GM23338 (cell line): ENCODE data around the gene ESRRA. TPM values are rescaled to one million over a fixed set of nuclear protein-coding genes. Genes with fewer than 3 reads are reported as not detected.
A peak's percentile ranks its signal among the peaks of the same experiment; 100 is the strongest.

Source experiments
- ATAC-seq: fragments of 200-7000 bp; cut with Tn5 transposase; 3 replicates; pipeline ENCODE4 v1.9.1; 2020
- DNase-seq: peaks from one replicate; pipeline ENCODE4 v3.0.0-alpha.2; 2015; ENCODE audit warnings: low spot score
- H2AFZ ChIP-seq: fragments of 200-600 bp; sonication (generic); 2 replicates; pipeline ENCODE4 v1.8.0; 2016; ENCODE audit warnings: antibody characterized with exemption, mild to moderate bottlenecking, moderate library complexity
- H3F3A ChIP-seq: fragments of 200-600 bp; sonication (generic); replicated peaks from 2 replicates; pipeline ENCODE4 v1.8.0; 2017; ENCODE audit warnings: antibody characterized with exemption, mixed run types, low read depth
- H3K27ac ChIP-seq: fragments of 200-600 bp; sonication (generic); 2 replicates; pipeline ENCODE4 v1.6.1; 2016; ENCODE audit warnings: low read depth
- H3K27me3 ChIP-seq: fragments of 200-600 bp; sonication (generic); 2 replicates; pipeline ENCODE4 v1.8.0; 2016; ENCODE audit warnings: mild to moderate bottlenecking, mixed run types, moderate library complexity; ENCODE audit not compliant: insufficient read depth
- H3K36me3 ChIP-seq: fragments of 200-600 bp; sonication (generic); 2 replicates; pipeline ENCODE4 v1.8.0; 2016; ENCODE audit warnings: mild to moderate bottlenecking; ENCODE audit not compliant: insufficient read depth
- H3K4me1 ChIP-seq: fragments of 200-600 bp; sonication (generic); 2 replicates; pipeline ENCODE4 v1.8.0; 2016; ENCODE audit warnings: mild to moderate bottlenecking, moderate library complexity; ENCODE audit not compliant: insufficient read depth
- H3K4me2 ChIP-seq: fragments of 200-600 bp; sonication (generic); 2 replicates; pipeline ENCODE4 v1.7.1; 2017; ENCODE audit warnings: mixed run types
- H3K4me3 ChIP-seq: fragments of 200-600 bp; sonication (generic); 2 replicates; pipeline ENCODE4 v1.6.1; 2016; ENCODE audit warnings: mixed run types
- H3K79me2 ChIP-seq: fragments of 200-600 bp; sonication (generic); replicated peaks from 2 replicates; pipeline ENCODE4 v1.8.0; 2017; ENCODE audit warnings: mild to moderate bottlenecking; ENCODE audit not compliant: insufficient read depth
- H3K9me2 ChIP-seq: fragments of 200-600 bp; sonication (generic); 2 replicates; pipeline ENCODE4 v1.8.0; 2017; ENCODE audit not compliant: insufficient read depth
- H4K20me1 ChIP-seq: fragments of 200-600 bp; sonication (generic); replicated peaks from 2 replicates; pipeline ENCODE4 v1.8.0; 2017; ENCODE audit warnings: mild to moderate bottlenecking; ENCODE audit not compliant: insufficient read depth
- H3K27ac Mint-ChIP-seq: 2 replicates; pipeline ENCODE4 v1.8.0; 2020; ENCODE audit warnings: inconsistent platforms, mild to moderate bottlenecking, moderate library complexity, mixed read lengths
- H3K27me3 Mint-ChIP-seq: 3 replicates; pipeline ENCODE4 v1.8.0; 2022; ENCODE audit warnings: low read depth, mild to moderate bottlenecking, moderate library complexity, mixed read lengths, inconsistent platforms; ENCODE audit not compliant: insufficient read depth, poor library complexity
- H3K36me3 Mint-ChIP-seq: 3 replicates; pipeline ENCODE4 v1.8.0; 2021; ENCODE audit warnings: low read depth, mild to moderate bottlenecking, inconsistent platforms, moderate library complexity, mixed read lengths
- H3K4me1 Mint-ChIP-seq: 3 replicates; pipeline ENCODE4 v1.8.0; 2020; ENCODE audit warnings: mild to moderate bottlenecking, inconsistent platforms, mixed read lengths
- H3K4me3 Mint-ChIP-seq: 3 replicates; pipeline ENCODE4 v1.8.0; 2021; ENCODE audit warnings: moderate library complexity, mild to moderate bottlenecking, inconsistent platforms, mixed read lengths
- H3K9me3 Mint-ChIP-seq: 3 replicates; pipeline ENCODE4 v1.8.0; 2020; ENCODE audit warnings: moderate library complexity, mild to moderate bottlenecking, inconsistent platforms, mixed read lengths
- CREB1 ChIP-seq: fragments of 250-450 bp; sonication (Bioruptor Pico); IDR thresholded peaks from 2 replicates; pipeline ENCODE4 v1.5.0; 2020; ENCODE audit warnings: low read depth, mild to moderate bottlenecking, moderate library complexity
- CTCF ChIP-seq, 2 experiments: fragments of 200-600 bp in 1 of 2; sonication (generic) in 1 of 2; conservative IDR thresholded peaks; 2 replicates each; pipeline versions ENCODE4 v1.5.1 to v1.6.1; 2016 to 2017; ENCODE audit warnings: antibody characterized with exemption in 2 of 2, low read depth in 2 of 2, mild to moderate bottlenecking in 2 of 2, moderate library complexity in 1 of 2
- ETS1 ChIP-seq: IDR thresholded peaks from 2 replicates; pipeline ENCODE4 v1.6.1; 2016; ENCODE audit warnings: antibody characterized with exemption
- EZH2 ChIP-seq: fragments of 200-600 bp; sonication (generic); IDR thresholded peaks from one replicate; pipeline ENCODE4 v1.8.0; 2017; ENCODE audit warnings: antibody characterized with exemption, mild to moderate bottlenecking, low read depth; ENCODE audit not compliant: unreplicated experiment
- EZH2phosphoT487 ChIP-seq: fragments of 200-600 bp; sonication (generic); IDR thresholded peaks from one replicate; pipeline ENCODE4 v1.8.1; 2018; ENCODE audit warnings: antibody characterized with exemption; ENCODE audit not compliant: unreplicated experiment
- JUNB ChIP-seq: IDR thresholded peaks from one replicate; pipeline ENCODE4 v1.6.1; 2016; ENCODE audit warnings: antibody characterized with exemption; ENCODE audit not compliant: unreplicated experiment
- NANOG ChIP-seq: IDR thresholded peaks from 2 replicates; pipeline ENCODE4 v1.6.1; 2016; ENCODE audit warnings: antibody characterized with exemption, borderline replicate concordance
- POLR2AphosphoS5 ChIP-seq: IDR thresholded peaks from 2 replicates; pipeline ENCODE4 v1.6.1; 2016; ENCODE audit warnings: antibody characterized with exemption, low read depth
- REST ChIP-seq: IDR thresholded peaks from one replicate; pipeline ENCODE4 v1.6.1; 2018; ENCODE audit warnings: antibody characterized with exemption; ENCODE audit not compliant: unreplicated experiment
- STAT1 ChIP-seq: IDR thresholded peaks from one replicate; pipeline ENCODE4 v1.6.1; 2016; ENCODE audit warnings: antibody characterized with exemption; ENCODE audit not compliant: unreplicated experiment
- ZNF114 ChIP-seq: fragments of 250-450 bp; sonication (Bioruptor Pico); IDR thresholded peaks from 2 replicates; pipeline ENCODE4 v1.5.0; 2020; ENCODE audit warnings: mild to moderate bottlenecking, moderate library complexity
- ZNF331 ChIP-seq: fragments of 250-450 bp; sonication (Bioruptor Pico); IDR thresholded peaks from 2 replicates; pipeline ENCODE4 v1.5.0; 2020; ENCODE audit warnings: low read depth, mild to moderate bottlenecking, moderate library complexity
- polyA plus RNA-seq: library from polyadenylated mRNA; unstranded; fragments of >200 nt; fragmentation: Nextera tagmentation; extraction: Ambion mirVana; gene quantifications from 2 replicates; pipeline ENCODE4 v1.2.1, GENCODE V29; 2016
- total RNA-seq: library from RNA; depleted of rRNA; stranded (reverse); fragments of >200 nt; shearing (Covaris generic); gene quantifications from 2 replicates; pipeline ENCODE4 v1.2.3, GENCODE V29; 2014

ESRRA gene
- total and polyA plus RNA-seq, 2 experiments from 2014 or later: 13.7 to 55.1 TPM

- Histone ChIP-seq H3K4me1 (peaks cover 17% of the 10 kb centered on the region), H4K20me1 (no peaks in the 10 kb centered on the region; the same call in 1 of the 2 replicates), H3K9me2 (no peaks in the 10 kb centered on the region), H3K4me2 (no peak overlapping the region), H3K4me3 (no peak overlapping the region), H2AFZ (no peak overlapping the region), H3K79me2 (peaks cover 16% of the 10 kb centered on the region), H3K27ac (no peak overlapping the region), H3F3A (0 out of 2 replicates have a peak, but pooled peaks cover 8% of the 10 kb centered on the region), H3K27me3 (no peaks in the 10 kb centered on the region), H3K36me3 (peaks cover 3% of the 10 kb centered on the region; the same call in 1 of the 2 replicates)
- peaks cover 38% of the 10 kb centered on the region for H3K36me3 Mint-ChIP-seq
- no peak overlapping the region for H3K27ac Mint-ChIP-seq
- H3K27me3 Mint-ChIP-seq: peaks cover 21% of the 10 kb centered on the region
- no peaks in the 10 kb centered on the region; the same call in 1 of the 3 replicates for H3K9me3 Mint-ChIP-seq
- ATAC-seq (no peak), DNase-seq (no peak)
- H3K4me1 Mint-ChIP-seq: peaks cover 27% of the 10 kb centered on the region
- peak overlapping the region; percentile 98; the same call in 2 of the 3 replicates for H3K4me3 Mint-ChIP-seq
- TF ChIP-seq POLR2AphosphoS5 (no peak), ETS1 (no peak), CTCF (conservative IDR thresholded peaks at IDR 0.05; ENCODE audit: low read depth in 2 of 2) (no peak), NANOG (no peak), CREB1 (CRISPR knock-in tag) (no peak), EZH2phosphoT487 (no peak), STAT1 (no peak), EZH2 (no peak), JUNB (no peak)
Measured at GRCh38 chr11:64320556-64320955, 15.2 kb downstream of the ESRRA start.

- Histone ChIP-seq H3K27ac (no peak overlapping the region), H3K79me2 (peaks cover 16% of the 10 kb centered on the region), H3K27me3 (no peaks in the 10 kb centered on the region), H4K20me1 (no peaks in the 10 kb centered on the region; the same call in 1 of the 2 replicates), H3K36me3 (peaks cover 3% of the 10 kb centered on the region; the same call in 1 of the 2 replicates), H3F3A (0 out of 2 replicates have a peak, but pooled peaks cover 8% of the 10 kb centered on the region), H3K4me1 (peaks cover 17% of the 10 kb centered on the region), H3K9me2 (no peaks in the 10 kb centered on the region), H3K4me2 (no peak overlapping the region), H3K4me3 (no peak overlapping the region), H2AFZ (no peak overlapping the region)
- Mint-ChIP-seq H3K27ac (no peak overlapping the region), H3K27me3 (peaks cover 21% of the 10 kb centered on the region), H3K9me3 (no peaks in the 10 kb centered on the region; the same call in 1 of the 3 replicates), H3K4me3 (no peak overlapping the region; the same call in 2 of the 3 replicates), H3K4me1 (peaks cover 27% of the 10 kb centered on the region), H3K36me3 (peaks cover 38% of the 10 kb centered on the region)
- ATAC-seq (no peak), DNase-seq (no peak)
- TF ChIP-seq STAT1 (no peak), NANOG (no peak), POLR2AphosphoS5 (no peak), EZH2phosphoT487 (no peak), ZNF114 (CRISPR knock-in tag) (no peak), ZNF331 (CRISPR knock-in tag) (no peak), REST (no peak), EZH2 (no peak), ETS1 (no peak), CREB1 (CRISPR knock-in tag) (no peak), CTCF (conservative IDR thresholded peaks at IDR 0.05; ENCODE audit: low read depth in 2 of 2) (no peak), JUNB (no peak)
Measured at GRCh38 chr11:64321026-64321425, 15.7 kb downstream of the ESRRA start.
